CD14-positive monocyte (primary cell): ENCODE data around the gene SLC4A1. TPM values are rescaled to one million over a fixed set of nuclear protein-coding genes. Genes with fewer than 3 reads are reported as not detected.

Source experiments
- DNase-seq, 3 donors: peaks; one replicate each; pipeline ENCODE4 v3.0.0-alpha.2; 2011 to 2022
- H2AFZ ChIP-seq: 2 replicates; pipeline ENCODE4 v1.6.0; 2012; ENCODE audit warnings: mild to moderate bottlenecking, low read depth, low read length, inconsistent platforms; ENCODE audit not compliant: insufficient read depth, poor library complexity, severe bottlenecking
- H3K27ac ChIP-seq, 2 donors: 1 replicate in 1 of 2; 2 replicates in 1 of 2; pipeline ENCODE4 v1.5.1; 2012 to 2013; ENCODE audit warnings: low read length in 2 of 2, control low read depth in 1 of 2, inconsistent platforms in 1 of 2, low read depth in 1 of 2, mild to moderate bottlenecking in 1 of 2
- H3K27me3 ChIP-seq, 2 donors: one replicate each; pipeline versions ENCODE4 v1.6.0 to v1.6.1; 2011 to 2013; ENCODE audit warnings: low read length in 2 of 2; ENCODE audit not compliant: control insufficient read depth in 2 of 2, insufficient read depth in 2 of 2
- H3K36me3 ChIP-seq, 2 donors: replicated peaks in 1 of 2; 1 replicate in 1 of 2; 2 replicates in 1 of 2; pipeline versions ENCODE4 v1.5.1 to v1.6.1; 2012 to 2013; ENCODE audit warnings: low read length in 2 of 2, control low read depth in 1 of 2, inconsistent platforms in 1 of 2, mild to moderate bottlenecking in 1 of 2; ENCODE audit not compliant: insufficient read depth in 2 of 2, control insufficient read depth in 1 of 2
- H3K4me1 ChIP-seq, 2 donors: 1 replicate in 1 of 2; 2 replicates in 1 of 2; pipeline versions ENCODE4 v1.5.1 to v1.6.1; 2012 to 2013; ENCODE audit warnings: low read length in 2 of 2, control low read depth in 1 of 2, inconsistent platforms in 1 of 2, mild to moderate bottlenecking in 1 of 2, moderate library complexity in 1 of 2; ENCODE audit not compliant: insufficient read depth in 2 of 2, control insufficient read depth in 1 of 2
- H3K4me2 ChIP-seq: replicated peaks from 2 replicates; pipeline ENCODE3; 2012; ENCODE audit warnings: low read length, moderate library complexity, mild to moderate bottlenecking; ENCODE audit not compliant: poor library complexity, severe bottlenecking; ENCODE audit errors: extremely low read depth
- H3K4me3 ChIP-seq, 3 experiments: fragments of 200-600 bp in 1 of 3; sonication (generic) in 1 of 3; replicated peaks in 1 of 3; 1 replicate in 2 of 3; 2 replicates in 1 of 3; pipeline ENCODE4 v1.5.1; 2011 to 2013; ENCODE audit warnings: low read length in 3 of 3, mild to moderate bottlenecking in 3 of 3, control low read depth in 2 of 3, low read depth in 2 of 3, inconsistent platforms in 1 of 3, moderate library complexity in 1 of 3
- H3K79me2 ChIP-seq: 2 replicates; pipeline ENCODE4 v1.6.0; 2012; ENCODE audit warnings: mild to moderate bottlenecking, control low read depth, inconsistent platforms, low read length, moderate library complexity; ENCODE audit not compliant: insufficient read depth
- H3K9ac ChIP-seq: 2 replicates; pipeline ENCODE4 v1.6.0; 2017; ENCODE audit warnings: low read length, mild to moderate bottlenecking; ENCODE audit not compliant: insufficient read depth, poor library complexity, severe bottlenecking
- H3K9me3 ChIP-seq, 2 donors: replicated peaks in 1 of 2; 1 replicate in 1 of 2; 2 replicates in 1 of 2; pipeline versions ENCODE4 v1.5.1 to v1.6.1; 2012 to 2013; ENCODE audit warnings: low read length in 2 of 2, control low read depth in 1 of 2; ENCODE audit not compliant: control insufficient read depth in 1 of 2, insufficient read depth in 1 of 2
- H4K20me1 ChIP-seq: 2 replicates; pipeline ENCODE4 v1.6.0; 2012; ENCODE audit warnings: mild to moderate bottlenecking, low read length, control low read depth, moderate library complexity; ENCODE audit not compliant: insufficient read depth
- H3K27ac Mint-ChIP-seq, 7 donors: one replicate each; pipeline ENCODE4 v1.8.0; 2020; ENCODE audit warnings: mild to moderate bottlenecking in 7 of 7, mixed read lengths in 7 of 7, moderate library complexity in 6 of 7, inconsistent platforms in 2 of 7
- H3K27me3 Mint-ChIP-seq, 3 donors: one replicate each; pipeline ENCODE4 v1.8.0; 2021 to 2022; ENCODE audit warnings: low read depth in 3 of 3, mild to moderate bottlenecking in 3 of 3, mixed read lengths in 3 of 3, moderate library complexity in 3 of 3, inconsistent platforms in 1 of 3
- H3K36me3 Mint-ChIP-seq, 2 donors: one replicate each; pipeline ENCODE4 v1.8.0; 2020; ENCODE audit warnings: mixed read lengths in 2 of 2, inconsistent platforms in 1 of 2, mild to moderate bottlenecking in 1 of 2
- H3K4me1 Mint-ChIP-seq: one replicate; pipeline ENCODE4 v1.8.0; 2020; ENCODE audit warnings: mild to moderate bottlenecking, mixed read lengths
- H3K4me3 Mint-ChIP-seq, 2 donors: one replicate each; pipeline ENCODE4 v1.8.0; 2020; ENCODE audit warnings: mild to moderate bottlenecking in 2 of 2, mixed read lengths in 2 of 2, moderate library complexity in 1 of 2
- H3K9me3 Mint-ChIP-seq, 7 donors: one replicate each; pipeline ENCODE4 v1.8.0; 2020 to 2022; ENCODE audit warnings: mixed read lengths in 7 of 7, mild to moderate bottlenecking in 6 of 7, moderate library complexity in 6 of 7, inconsistent platforms in 2 of 7
- WGBS: methylation state at CpG from one replicate; pipeline ENCODE4 v1.1.5; 2013; ENCODE audit warnings: missing lambda C conversion rate; ENCODE audit not compliant: insufficient coverage; 5-methylcytosine and 5-hydroxymethylcytosine counted together
- intact Hi-C, 2 donors: fragments of 100-400 bp; cut with micrococcal nuclease; formaldehyde crosslinking; loops; one replicate each; pipeline versions ENCODE4 v1.15.0 to v1.15.1; 2023
- polyA plus RNA-seq, 3 donors: library from polyadenylated mRNA; depleted of rRNA in 1 of 3; unstranded in 2 of 3; stranded (reverse) in 1 of 3; fragments of 300-500 nt in 2 of 3; fragments of >200 nt in 1 of 3; fragmentation: Illumina TruSeq in 2 of 3; gene quantifications; 1 replicate in 2 of 3; 2 replicates in 1 of 3; pipeline ENCODE4 v1.2.3, GENCODE V29; 2012 to 2021
- TF ChIP-seq, protein P1 (sequence below): fragments of 200-600 bp; IDR thresholded peaks from one replicate; pipeline ENCODE4 v1.8.0; 2022; ENCODE audit warnings: antibody characterized with exemption, mild to moderate bottlenecking

SLC4A1 gene
- polyA plus RNA-seq, 3 donors = 0.04 TPM; not detected in 2

DNA sequence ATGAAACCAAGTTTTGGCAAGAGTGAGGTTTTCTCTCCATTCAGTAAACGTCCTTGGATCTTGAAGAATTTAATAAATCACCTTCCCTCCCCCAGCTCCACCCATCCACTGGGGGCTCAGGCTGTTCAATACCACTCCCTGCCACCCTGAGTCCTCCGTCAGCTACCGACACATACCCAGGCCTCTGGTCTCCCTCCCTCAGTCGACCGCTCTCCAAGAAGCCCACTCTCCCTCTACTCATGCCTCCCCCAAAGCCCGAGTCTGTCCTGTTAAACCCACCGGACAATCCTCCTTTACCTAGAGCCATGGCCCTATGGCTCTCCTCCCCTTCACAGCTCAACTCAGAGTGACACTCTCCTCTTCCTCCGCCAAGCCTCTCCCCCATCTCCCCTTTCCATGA is 19.7 kb upstream of the SLC4A1 start:
- Histone ChIP-seq H3K79me2 (no peaks in the 10 kb centered on the region), H3K4me3 (no peak overlapping the region), H3K27me3 (peaks cover 0 to 2% of the 10 kb centered on the region in 2 donors), H3K4me1 (no peaks in the 10 kb centered on the region), H3K9ac (no peak overlapping the region), H4K20me1 (no peaks in the 10 kb centered on the region), H3K36me3 (no peaks in the 10 kb centered on the region), H3K9me3 (no peaks in the 10 kb centered on the region), H3K4me2 (no peak overlapping the region), H3K27ac (no peak overlapping the region), H2AFZ (no peak overlapping the region)
- peaks cover 6% of the 10 kb centered on the region for H3K4me1 Mint-ChIP-seq
- DNase-seq = no peak
- H3K27ac Mint-ChIP-seq = no peak overlapping the region
- peaks cover 0 to 2% (median 0%) of the 10 kb centered on the region in 7 donors for H3K9me3 Mint-ChIP-seq
- WGBS = 84% methylated on average over 8 of the region's 8 CpGs
- no peak overlapping the region for H3K4me3 Mint-ChIP-seq
- H3K36me3 Mint-ChIP-seq = no peaks in the 10 kb centered on the region
- intact Hi-C loops = no loop called here
- TF ChIP-seq, protein P1, sequence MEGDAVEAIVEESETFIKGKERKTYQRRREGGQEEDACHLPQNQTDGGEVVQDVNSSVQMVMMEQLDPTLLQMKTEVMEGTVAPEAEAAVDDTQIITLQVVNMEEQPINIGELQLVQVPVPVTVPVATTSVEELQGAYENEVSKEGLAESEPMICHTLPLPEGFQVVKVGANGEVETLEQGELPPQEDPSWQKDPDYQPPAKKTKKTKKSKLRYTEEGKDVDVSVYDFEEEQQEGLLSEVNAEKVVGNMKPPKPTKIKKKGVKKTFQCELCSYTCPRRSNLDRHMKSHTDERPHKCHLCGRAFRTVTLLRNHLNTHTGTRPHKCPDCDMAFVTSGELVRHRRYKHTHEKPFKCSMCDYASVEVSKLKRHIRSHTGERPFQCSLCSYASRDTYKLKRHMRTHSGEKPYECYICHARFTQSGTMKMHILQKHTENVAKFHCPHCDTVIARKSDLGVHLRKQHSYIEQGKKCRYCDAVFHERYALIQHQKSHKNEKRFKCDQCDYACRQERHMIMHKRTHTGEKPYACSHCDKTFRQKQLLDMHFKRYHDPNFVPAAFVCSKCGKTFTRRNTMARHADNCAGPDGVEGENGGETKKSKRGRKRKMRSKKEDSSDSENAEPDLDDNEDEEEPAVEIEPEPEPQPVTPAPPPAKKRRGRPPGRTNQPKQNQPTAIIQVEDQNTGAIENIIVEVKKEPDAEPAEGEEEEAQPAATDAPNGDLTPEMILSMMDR = no peak
- H3K27me3 Mint-ChIP-seq = peaks cover 20 to 29% (median 23%) of the 10 kb centered on the region in 3 donors

DNA sequence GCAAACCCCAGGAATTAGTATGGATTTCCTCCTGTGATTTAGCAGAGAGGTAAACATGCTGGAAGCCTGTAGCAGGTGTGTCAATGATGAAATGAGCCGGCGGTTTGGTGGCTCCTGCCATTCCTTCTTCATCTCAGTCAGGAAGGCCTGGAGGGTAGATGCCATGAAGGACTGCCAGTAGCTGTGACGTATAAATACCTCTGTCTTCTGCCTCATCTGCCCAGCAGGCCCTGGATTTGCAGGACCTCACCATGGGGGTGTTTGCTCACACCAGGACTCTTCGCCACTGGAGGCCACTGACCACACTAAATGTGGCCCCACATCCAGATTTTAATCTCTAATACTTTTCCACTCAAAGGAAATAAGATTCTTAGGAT is 16.1 kb upstream of the SLC4A1 start:
- Mint-ChIP-seq H3K9me3 (peaks cover 0 to 2% (median 0%) of the 10 kb centered on the region in 7 donors), H3K27me3 (peaks cover 20 to 29% (median 24%) of the 10 kb centered on the region in 3 donors), H3K27ac (no peak overlapping the region), H3K4me1 (peaks cover 26% of the 10 kb centered on the region), H3K36me3 (no peaks in the 10 kb centered on the region), H3K4me3 (no peak overlapping the region)
- H4K20me1 ChIP-seq = no peaks in the 10 kb centered on the region
- H3K27ac ChIP-seq = no peak overlapping the region
- no peaks in the 10 kb centered on the region for H3K79me2 ChIP-seq
- WGBS = 90% methylated on average over 3 of the region's 4 CpGs
- H3K36me3 ChIP-seq = no peaks in the 10 kb centered on the region
- no peak overlapping the region for H2AFZ ChIP-seq
- H3K4me3 ChIP-seq = no peak overlapping the region
- H3K9me3 ChIP-seq = no peaks in the 10 kb centered on the region
- H3K4me2 ChIP-seq = no peak overlapping the region
- TF ChIP-seq, protein P1 = no peak
- no peaks in the 10 kb centered on the region for H3K27me3 ChIP-seq
- intact Hi-C loops = no loop called here
- peaks cover 18% of the 10 kb centered on the region in 2 donors for H3K4me1 ChIP-seq
- no peak for DNase-seq
- H3K9ac ChIP-seq = no peak overlapping the region
